Mononuclear cell (primary cell): ENCODE measurements around the gene RLN1. TPM values are rescaled to one million over a fixed set of nuclear protein-coding genes. Genes with fewer than 3 reads are reported as not detected.

Source experiments
- H3K27me3 ChIP-seq: 2 replicates; pipeline ENCODE4 v1.6.0; 2011; ENCODE audit warnings: low read length, control low read depth; ENCODE audit not compliant: insufficient read depth
- H3K4me1 ChIP-seq: 2 replicates; pipeline ENCODE4 v1.5.1; 2011; ENCODE audit warnings: mild to moderate bottlenecking, low read length, control low read depth; ENCODE audit not compliant: insufficient read depth
- H3K4me3 ChIP-seq: 2 replicates; pipeline ENCODE4 v1.5.1; 2011; ENCODE audit warnings: mild to moderate bottlenecking, low read length, moderate library complexity
- H3K9me3 ChIP-seq: 2 replicates; pipeline ENCODE4 v1.5.1; 2011; ENCODE audit warnings: low read depth, mild to moderate bottlenecking, control low read depth, low read length
- total RNA-seq: library from RNA; depleted of rRNA; stranded (reverse); fragments of >200 nt; gene quantifications from one replicate; pipeline ENCODE4 v1.2.3, GENCODE V29; 2012

Gene RLN1
- total RNA-seq, 1 donor, result 0.31 TPM

GRCh38 chr9:5288591-5288990 is 51.1 kb downstream of the RLN1 start:
- Histone ChIP-seq H3K27me3 (no peaks in the 10 kb centered on the region), H3K9me3 (no peaks in the 10 kb centered on the region), H3K4me3 (no peak overlapping the region), H3K4me1 (no peaks in the 10 kb centered on the region)

GRCh38 chr9:5286262-5286661 is 53.4 kb downstream of the RLN1 start:
- no peaks in the 10 kb centered on the region for H3K9me3 ChIP-seq
- no peaks in the 10 kb centered on the region for H3K4me1 ChIP-seq
- H3K4me3 ChIP-seq, result no peak overlapping the region
- H3K27me3 ChIP-seq, result no peaks in the 10 kb centered on the region

Other genes starting within 250 kb of the RLN1 start
- gene INSL6, start 154.2 kb downstream of the RLN1 start, total RNA-seq, result not detected
- not detected for gene INSL4, start 108.5 kb downstream of the RLN1 start, total RNA-seq
- gene RLN2, start 35.2 kb downstream of the RLN1 start, total RNA-seq, result 0.31 TPM
- 12.6 TPM for gene PLGRKT, start 98.0 kb upstream of the RLN1 start, total RNA-seq
- gene CD274, start 110.7 kb upstream of the RLN1 start, total RNA-seq, result 6.2 TPM
- gene PDCD1LG2, start 170.7 kb upstream of the RLN1 start, total RNA-seq, result not detected